Eye (tissue), 1 donor: Measurements from ENCODE around the gene PTPRE.

Experiments used
- DNase-seq: peaks from one replicate; pipeline ENCODE4 v3.0.0-alpha.2; 2015

PTPRE gene

GRCh38 chr10:128064108-128064969 lies 157.4 kb downstream of the PTPRE start:
- no peak for DNase-seq

DNA sequence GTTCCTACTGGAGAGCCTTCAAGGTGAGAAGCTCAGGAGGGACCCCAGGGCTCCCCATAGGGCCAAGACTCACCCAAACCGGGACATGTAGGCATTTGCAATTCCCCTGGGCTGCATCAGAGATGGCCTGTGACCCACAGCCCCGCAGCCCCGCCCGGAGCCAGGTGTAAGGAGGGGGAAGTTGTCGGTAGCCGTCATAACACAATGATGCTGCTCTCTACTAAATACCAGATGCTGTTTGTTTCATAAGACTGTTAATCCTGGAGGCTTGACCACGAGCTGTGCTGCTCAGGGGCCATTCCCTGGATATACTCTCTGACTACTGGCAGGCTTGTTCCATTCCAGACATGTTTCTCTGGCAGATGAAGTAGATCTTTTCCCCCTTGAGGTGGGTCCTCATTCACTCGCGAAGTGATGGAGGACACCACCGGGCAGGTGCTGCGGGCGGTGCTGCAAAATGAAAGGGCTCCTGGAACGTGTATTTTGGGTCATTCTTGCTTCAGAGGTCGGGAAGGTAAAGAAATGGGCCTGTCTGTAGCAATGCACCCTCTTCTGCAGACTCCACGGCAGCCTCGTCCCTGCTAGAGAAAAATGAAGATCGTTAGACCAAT lies 158.2 kb downstream of the PTPRE start:
- DNase-seq: no peak

- DNase-seq: no peak
These were observed 159.1 kb downstream of the PTPRE start for GRCh38 chr10:128065881-128066534.

DNA sequence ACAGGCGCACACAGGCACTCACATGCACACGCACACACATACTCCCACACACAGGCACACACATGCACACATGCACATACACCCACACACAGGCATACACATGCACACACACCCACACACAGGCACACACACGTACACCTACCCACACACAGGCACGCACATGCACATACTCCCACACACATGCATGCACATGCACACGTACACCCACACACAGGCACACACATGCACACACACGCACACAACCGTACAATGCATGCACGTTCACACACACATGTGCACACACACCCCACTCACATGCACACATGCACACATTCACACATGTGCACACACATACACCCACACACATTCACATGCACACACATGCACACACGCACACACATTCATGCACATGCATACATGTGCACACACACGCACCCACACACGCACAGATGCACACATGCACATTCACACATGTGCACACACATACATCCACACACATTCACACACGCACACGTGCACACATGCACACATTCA lies 160.0 kb downstream of the PTPRE start:
- no peak for DNase-seq

DNA sequence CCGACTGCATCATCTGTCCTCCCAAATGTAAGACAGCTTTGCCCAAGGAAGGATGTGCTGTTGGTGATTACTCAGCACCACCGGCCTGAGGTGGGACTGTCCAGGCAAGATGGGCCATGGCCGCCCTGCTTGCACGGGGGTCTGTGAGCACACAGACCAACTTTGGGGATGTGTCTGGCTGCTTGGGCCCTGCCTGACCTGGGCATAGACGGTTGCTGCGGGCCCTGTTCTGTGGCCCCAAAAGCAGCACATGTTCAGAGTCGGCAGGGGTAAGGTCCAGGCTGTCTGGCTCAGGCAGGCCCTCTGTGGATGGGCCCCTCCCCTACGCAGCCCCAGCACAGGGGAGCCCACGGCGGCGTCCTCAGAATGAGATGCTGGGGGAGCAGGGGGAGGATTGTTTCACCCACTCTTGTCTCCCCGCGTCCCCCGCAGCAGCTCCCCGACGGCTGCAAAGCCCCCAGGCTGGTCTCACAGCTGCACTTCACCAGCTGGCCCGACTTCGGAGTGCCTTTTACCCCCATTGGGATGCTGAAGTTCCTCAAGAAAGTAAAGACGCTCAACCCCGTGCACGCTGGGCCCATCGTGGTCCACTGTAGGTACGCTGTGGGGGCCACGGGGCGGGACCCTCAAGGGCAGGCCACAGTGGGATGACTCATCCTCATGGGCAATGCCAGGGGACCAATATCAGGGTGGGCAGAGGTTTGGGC lies 160.9 kb downstream of the PTPRE start:
- DNase-seq: no peak

- no peak for DNase-seq
These were observed 161.7 kb downstream of the PTPRE start for GRCh38 chr10:128068398-128069285.

GRCh38 chr10:128069351-128070051 lies 162.6 kb downstream of the PTPRE start:
- peak; percentile 91 for DNase-seq

DNA sequence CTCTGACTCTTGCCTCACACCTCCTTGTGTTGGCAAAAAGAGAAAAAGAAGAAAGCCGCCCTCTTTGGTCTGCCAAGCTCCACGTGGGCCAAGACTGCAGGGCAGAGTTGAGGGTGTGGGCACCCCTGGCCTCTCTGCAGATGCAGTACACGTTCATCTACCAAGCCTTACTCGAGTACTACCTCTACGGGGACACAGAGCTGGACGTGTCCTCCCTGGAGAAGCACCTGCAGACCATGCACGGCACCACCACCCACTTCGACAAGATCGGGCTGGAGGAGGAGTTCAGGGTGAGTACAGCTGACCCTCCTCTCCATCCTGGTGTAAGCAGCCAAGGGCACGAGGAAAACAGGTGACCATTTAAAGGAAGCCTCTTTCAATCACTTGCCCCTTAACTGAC lies 163.3 kb downstream of the PTPRE start:
- DNase-seq: no peak

DNA sequence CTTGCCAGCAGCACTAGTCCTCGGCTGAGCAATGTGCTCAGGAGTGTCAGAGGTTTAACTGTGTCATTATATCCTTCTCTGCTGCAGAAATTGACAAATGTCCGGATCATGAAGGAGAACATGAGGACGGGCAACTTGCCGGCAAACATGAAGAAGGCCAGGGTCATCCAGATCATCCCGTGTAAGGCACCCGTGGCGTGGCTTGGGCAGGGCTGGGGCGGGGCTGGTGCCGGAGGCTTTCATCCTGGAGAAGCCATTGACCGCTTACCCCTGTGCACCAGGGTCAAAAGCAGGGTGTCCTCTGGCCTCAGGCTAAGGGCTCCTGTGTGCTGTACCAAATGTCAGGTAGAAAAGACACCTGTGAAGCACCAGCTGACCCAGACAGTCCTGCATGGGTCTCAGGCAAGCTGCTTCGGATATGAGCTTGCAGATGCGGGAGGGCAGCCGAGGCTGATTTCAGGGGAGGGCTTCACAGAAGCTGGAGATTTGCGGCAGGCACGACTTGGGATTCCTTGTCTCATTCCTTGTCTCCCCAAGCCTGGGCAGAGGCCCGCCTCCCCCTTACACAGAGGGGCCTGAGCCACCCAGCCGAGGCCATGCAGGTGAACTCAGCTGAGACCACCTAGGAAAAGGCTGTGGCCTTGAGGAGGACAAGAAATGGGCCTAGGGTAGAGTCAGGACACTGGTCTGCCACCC lies 164.0 kb downstream of the PTPRE start:
- DNase-seq: no peak

- DNase-seq: no peak
These were observed 164.5 kb downstream of the PTPRE start for GRCh38 chr10:128071417-128071782.

GRCh38 chr10:128072046-128072445 lies 165.1 kb downstream of the PTPRE start:
- DNase-seq: no peak

DNA sequence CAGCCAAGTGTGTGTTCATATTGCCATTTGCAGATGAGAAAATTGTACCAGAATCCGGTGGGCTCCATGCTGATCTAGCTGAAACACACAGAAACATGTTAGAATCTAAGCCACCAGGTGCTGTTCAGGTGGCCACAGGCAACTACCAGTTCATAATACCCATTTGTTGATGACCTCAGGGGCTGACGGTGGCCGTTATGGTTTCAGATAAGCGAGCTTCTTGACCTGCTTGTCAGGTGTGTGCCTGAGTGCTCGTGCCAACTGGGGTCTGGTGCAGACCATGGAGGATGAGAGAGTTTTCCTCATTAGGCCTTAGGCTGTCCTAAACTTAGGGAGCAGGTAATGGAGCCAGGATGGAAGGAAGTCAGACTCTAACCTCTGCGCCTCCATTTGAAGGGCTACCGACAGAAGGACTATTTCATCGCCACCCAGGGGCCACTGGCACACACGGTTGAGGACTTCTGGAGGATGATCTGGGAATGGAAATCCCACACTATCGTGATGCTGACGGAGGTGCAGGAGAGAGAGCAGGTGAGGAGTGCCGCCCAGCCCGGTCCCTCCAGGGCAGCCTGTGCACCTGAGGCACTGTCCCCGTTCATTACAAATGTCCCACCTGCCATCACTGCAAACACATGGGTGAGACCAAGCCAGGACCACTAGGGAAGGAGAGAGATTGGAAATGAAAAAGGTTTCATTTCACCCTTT lies 166.2 kb downstream of the PTPRE start:
- DNase-seq: no peak

GRCh38 chr10:128073890-128074289 lies 167.0 kb downstream of the PTPRE start:
- DNase-seq: no peak

- no peak for DNase-seq
These were observed 167.7 kb downstream of the PTPRE start for GRCh38 chr10:128074589-128074988.

DNA sequence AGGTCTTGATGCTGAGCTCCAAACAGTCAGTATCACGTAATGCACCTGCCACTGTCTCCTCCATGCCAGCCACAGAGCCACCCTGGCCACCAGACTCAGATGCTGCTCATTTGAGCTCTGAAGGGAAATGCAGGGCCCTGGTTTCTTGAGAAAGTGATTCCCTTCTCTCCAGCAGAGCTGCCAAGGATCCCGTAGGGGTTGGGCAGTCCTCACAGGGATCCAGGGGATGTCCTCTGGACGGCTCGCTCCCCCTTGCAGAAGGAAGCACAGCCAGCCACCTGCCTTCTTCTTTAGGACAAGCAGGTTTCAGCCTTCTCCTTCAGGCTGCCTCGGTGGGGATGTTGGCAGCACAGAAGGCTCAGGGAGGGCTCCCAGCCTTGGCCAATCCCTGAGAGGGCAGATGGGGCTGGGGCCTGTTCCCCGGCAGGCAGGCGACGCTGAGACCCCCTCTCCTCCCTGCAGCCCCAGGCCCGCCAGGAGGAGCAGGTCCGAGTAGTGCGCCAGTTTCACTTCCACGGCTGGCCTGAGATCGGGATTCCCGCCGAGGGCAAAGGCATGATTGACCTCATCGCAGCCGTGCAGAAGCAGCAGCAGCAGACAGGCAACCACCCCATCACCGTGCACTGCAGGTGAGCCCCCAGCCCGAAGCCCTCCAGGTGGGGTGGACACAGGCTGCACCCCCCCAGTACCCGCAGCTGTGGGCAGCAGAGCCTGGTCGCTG lies 170.4 kb downstream of the PTPRE start:
- no peak for DNase-seq

DNA sequence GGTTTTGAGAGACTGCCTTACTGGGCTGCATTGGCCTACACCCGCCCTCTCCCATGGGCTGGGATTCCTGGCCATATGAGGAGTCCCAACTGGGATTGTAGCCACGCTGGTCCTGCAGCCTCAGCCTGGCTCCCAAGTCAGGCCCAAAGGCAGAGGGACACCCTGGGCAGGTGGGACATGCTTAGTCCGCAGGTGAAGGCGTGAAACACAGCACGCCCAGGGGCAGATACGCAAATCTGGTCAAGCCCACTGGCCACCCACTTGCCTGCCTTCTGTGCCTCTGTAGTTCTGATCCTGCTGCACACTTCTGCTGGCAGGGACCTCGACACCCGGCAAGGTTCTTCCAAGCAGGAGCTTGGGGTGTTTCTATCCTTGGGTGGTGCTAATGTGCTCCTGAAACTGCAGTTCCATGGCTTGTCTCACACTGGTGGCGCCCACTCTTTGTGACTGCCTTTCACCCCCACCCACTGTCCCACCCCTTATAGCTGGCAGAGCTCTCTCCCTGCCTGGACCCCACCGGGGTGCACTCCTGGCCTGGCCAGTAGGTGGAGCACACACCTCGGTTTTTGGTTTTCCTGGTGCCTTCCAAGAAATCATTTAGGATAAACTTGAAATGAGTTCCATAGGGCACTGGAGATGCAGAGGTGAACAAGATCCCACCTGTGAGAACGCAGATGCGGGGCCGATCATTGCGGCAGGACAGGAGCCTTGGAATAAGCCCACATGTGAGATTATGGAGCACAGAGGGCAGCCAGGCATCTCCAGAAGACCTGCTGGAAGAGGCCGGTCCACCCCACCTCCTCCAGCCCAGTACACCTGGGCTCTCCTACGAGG lies 171.4 kb downstream of the PTPRE start:
- DNase-seq: peak; percentile 60

- DNase-seq: no peak
These were observed 173.3 kb downstream of the PTPRE start for GRCh38 chr10:128080231-128080630.

DNA sequence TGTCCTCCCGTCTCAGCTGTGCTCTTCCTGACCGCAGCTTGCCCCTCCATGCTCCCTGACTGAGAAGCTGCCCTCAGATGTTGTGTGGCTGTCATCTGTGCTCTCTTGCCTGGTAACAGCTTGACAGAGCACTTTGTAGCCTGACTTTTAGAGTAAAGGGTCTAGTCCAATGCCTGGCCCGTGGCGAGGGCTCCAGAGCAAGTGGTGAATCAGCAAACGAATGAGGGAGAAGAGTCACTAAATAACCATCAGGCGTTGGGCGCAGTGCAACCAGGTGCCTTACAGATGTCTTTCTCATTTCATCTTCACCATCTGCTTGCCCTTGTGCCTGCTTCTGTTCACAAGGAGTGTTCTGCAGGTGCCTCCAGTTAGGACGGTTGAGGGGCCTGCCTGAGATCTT lies 173.7 kb downstream of the PTPRE start:
- no peak for DNase-seq
